HEK293T (cell line): ENCODE results near the gene SLC19A1.

Experiments used
- CTCF ChIA-PET: fragments of 350-600 bp; formaldehyde crosslinking; extraction: SDS; loops from one replicate; lab custom pipeline; 2021; ENCODE audit warnings: antibody characterized with exemption, inconsistent platforms; lab: Yijun Ruan, JAX
- POLR2A ChIA-PET: fragments of 350-600 bp; formaldehyde crosslinking; extraction: SDS; loops from one replicate; lab custom pipeline; 2020; ENCODE audit warnings: antibody characterized with exemption, inconsistent platforms; lab: Yijun Ruan, JAX
- DNase-seq: peaks from one replicate; pipeline ENCODE4 v3.0.0; 2012; ENCODE audit warnings: mixed read lengths; ENCODE audit errors: extremely low spot score
- ARNT ChIP-seq: fragments of 450-650 bp; IDR thresholded peaks from 2 replicates; pipeline ENCODE4 v1.6.1; 2017; ENCODE audit warnings: mild to moderate bottlenecking
- BHLHE40 ChIP-seq: fragments of 450-650 bp; IDR thresholded peaks from 2 replicates; pipeline ENCODE4 v1.6.1; 2016; ENCODE audit warnings: mild to moderate bottlenecking, moderate library complexity, borderline replicate concordance
- CTBP1 ChIP-seq: fragments of 450-650 bp; IDR thresholded peaks from 2 replicates; pipeline ENCODE4 v1.6.1; 2016; ENCODE audit warnings: borderline replicate concordance
- ELF4 ChIP-seq: fragments of 450-650 bp; IDR thresholded peaks from 2 replicates; pipeline ENCODE4 v1.6.1; 2017; ENCODE audit warnings: antibody characterized with exemption
- FOXA1 ChIP-seq: fragments of 450-650 bp; IDR thresholded peaks from 2 replicates; pipeline ENCODE4 v1.6.1; 2016; ENCODE audit warnings: mild to moderate bottlenecking
- FOXK2 ChIP-seq: fragments of 450-650 bp; IDR thresholded peaks from 2 replicates; pipeline ENCODE4 v1.6.1; 2016; ENCODE audit warnings: mild to moderate bottlenecking
- FOXM1 ChIP-seq: fragments of 450-650 bp; IDR thresholded peaks from 2 replicates; pipeline ENCODE4 v1.6.1; 2017; ENCODE audit warnings: mild to moderate bottlenecking, borderline replicate concordance
- HDGF ChIP-seq: fragments of 450-650 bp; IDR thresholded peaks from 2 replicates; pipeline ENCODE4 v1.6.1; 2017; ENCODE audit warnings: antibody characterized with exemption, borderline replicate concordance
- L3MBTL2 ChIP-seq: fragments of 450-650 bp; conservative IDR thresholded peaks from 2 replicates; pipeline ENCODE4 v1.6.1; 2016; ENCODE audit warnings: mild to moderate bottlenecking
- LEF1 ChIP-seq: fragments of 450-650 bp; IDR thresholded peaks from 2 replicates; pipeline ENCODE4 v1.6.1; 2017; ENCODE audit warnings: mild to moderate bottlenecking, borderline replicate concordance
- NFRKB ChIP-seq: fragments of 450-650 bp; IDR thresholded peaks from 2 replicates; pipeline ENCODE4 v1.6.1; 2016; ENCODE audit warnings: mild to moderate bottlenecking, moderate library complexity
- SP1 ChIP-seq: fragments of 450-650 bp; IDR thresholded peaks from 2 replicates; pipeline ENCODE4 v1.6.1; 2017
- SUZ12 ChIP-seq: fragments of 450-650 bp; IDR thresholded peaks from 2 replicates; pipeline ENCODE4 v1.6.1; 2016; ENCODE audit warnings: mild to moderate bottlenecking
- TARDBP ChIP-seq: fragments of 450-650 bp; IDR thresholded peaks from 2 replicates; pipeline ENCODE4 v1.6.1; 2016
- ZNF384 ChIP-seq: fragments of 450-650 bp; IDR thresholded peaks from 2 replicates; pipeline ENCODE4 v1.6.1; 2016
- TF ChIP-seq, protein P1 (sequence below): fragments of 450-650 bp; IDR thresholded peaks from 2 replicates; pipeline ENCODE4 v1.6.1; 2016

Gene SLC19A1

GRCh38 chr21:45509566-45510465 lies 32.4 kb downstream of the SLC19A1 start:
- ChIA-PET CTCF (no interaction called here), POLR2A (no interaction called here)
- DNase-seq: no peak

DNA sequence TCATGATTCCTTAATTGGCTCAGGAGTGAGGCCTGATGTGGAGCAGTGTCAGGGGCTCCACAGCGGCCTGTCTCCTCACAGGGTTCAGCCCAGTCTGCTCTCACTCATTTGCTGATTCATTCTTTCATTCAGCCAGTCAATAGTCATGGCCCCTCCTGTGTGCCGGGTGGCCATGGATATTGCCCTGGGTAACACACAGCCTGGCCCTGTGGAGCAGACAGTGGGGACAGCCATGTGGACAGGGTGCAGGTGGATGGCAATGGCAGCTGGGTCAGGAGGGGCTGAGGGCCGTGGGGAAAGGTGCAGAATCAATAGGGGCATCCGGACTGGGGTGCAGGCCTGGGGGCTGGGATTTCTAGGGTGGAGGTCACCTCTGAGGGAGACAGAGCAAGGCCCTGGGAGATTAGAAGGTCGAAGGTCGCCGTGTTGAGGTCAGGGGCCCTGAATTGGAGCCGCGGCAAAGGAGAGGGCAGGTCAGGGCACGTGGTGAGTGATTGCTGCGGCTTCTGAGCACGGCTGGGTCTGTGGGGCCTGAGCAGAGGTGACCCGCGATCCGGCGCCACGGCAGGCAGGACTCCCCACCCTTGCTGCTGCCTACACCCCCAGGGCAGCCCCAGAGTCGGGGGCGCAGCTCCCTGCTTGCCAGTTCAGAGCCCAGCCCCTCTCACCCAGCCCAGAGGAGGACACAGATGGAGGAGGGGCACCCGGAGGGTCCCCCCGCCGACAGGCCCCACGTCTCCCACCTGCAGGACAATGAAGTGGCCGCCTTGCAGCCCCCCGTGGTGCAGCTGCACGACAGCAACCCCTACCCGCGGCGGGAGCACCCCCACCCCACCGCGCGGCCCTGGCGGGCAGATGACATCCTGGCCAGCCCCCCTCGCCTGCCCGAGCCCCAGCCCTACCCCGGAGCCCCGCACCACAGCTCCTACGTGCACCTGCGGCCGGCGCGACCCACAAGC lies 33.4 kb downstream of the SLC19A1 start:
- ChIA-PET CTCF (no interaction called here), POLR2A (no interaction called here)
- TF ChIP-seq FOXA1 (no peak), FOXK2 (no peak), NFRKB (no peak), SUZ12 (no peak), SP1 (no peak), FOXM1 (no peak), TARDBP (no peak), ARNT (no peak), BHLHE40 (no peak), HDGF (no peak), L3MBTL2 (no peak)
- TF ChIP-seq, protein P1, sequence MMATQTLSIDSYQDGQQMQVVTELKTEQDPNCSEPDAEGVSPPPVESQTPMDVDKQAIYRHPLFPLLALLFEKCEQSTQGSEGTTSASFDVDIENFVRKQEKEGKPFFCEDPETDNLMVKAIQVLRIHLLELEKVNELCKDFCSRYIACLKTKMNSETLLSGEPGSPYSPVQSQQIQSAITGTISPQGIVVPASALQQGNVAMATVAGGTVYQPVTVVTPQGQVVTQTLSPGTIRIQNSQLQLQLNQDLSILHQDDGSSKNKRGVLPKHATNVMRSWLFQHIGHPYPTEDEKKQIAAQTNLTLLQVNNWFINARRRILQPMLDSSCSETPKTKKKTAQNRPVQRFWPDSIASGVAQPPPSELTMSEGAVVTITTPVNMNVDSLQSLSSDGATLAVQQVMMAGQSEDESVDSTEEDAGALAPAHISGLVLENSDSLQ: no peak
- no peak for DNase-seq

More at GRCh38 chr21:45509566-45510465, 32.4 kb downstream of the SLC19A1 start:
- no peak for TF ChIP-seq LEF1
- no peak for TF ChIP-seq TARDBP
- no peak for TF ChIP-seq ARNT
- no peak for TF ChIP-seq NFRKB

DNA sequence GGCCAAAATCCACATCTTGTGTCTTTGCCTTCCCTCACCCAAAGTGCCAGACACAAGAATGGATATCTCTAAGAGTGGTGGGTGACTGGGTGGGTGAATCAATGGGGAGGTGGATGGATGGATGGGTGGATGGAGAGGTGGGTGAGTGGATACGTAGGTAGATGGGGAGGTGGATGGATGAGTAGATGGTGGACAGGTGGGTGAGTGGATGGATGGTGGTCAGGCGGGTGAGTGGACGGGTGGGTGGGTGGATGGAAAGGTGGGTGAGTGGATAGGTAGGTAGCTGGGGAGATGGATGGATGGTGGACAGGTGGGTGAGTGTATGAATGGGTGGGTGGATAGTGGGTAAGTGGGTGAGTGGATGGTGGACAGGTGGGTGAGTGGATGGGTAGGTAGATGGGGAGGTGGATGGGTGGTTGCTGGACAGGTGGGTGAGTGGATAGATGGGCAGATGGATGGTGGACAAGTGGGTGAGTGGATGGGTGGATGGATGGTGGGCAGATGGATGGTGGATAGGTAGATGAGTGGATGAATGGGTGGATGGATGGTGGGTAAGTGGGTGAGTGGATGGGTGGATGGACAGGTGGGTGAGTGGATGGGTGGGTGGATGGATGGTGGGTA lies 34.2 kb downstream of the SLC19A1 start:
- DNase-seq: no peak
- ChIA-PET POLR2A (no interaction called here), CTCF (no interaction called here)
- TF ChIP-seq ZNF384 (no peak), NFRKB (no peak), TARDBP (peak; percentile 90)

GRCh38 chr21:45507523-45507875 lies 34.7 kb downstream of the SLC19A1 start:
- TF ChIP-seq FOXM1 (no peak), LEF1 (no peak), NFRKB (no peak), TARDBP (no peak), SUZ12 (no peak), ELF4 (no peak), CTBP1 (no peak), ZNF384 (no peak), BHLHE40 (no peak), SP1 (no peak), FOXK2 (no peak), L3MBTL2 (no peak), FOXA1 (no peak), ARNT (no peak), HDGF (no peak)
- TF ChIP-seq, protein P1: no peak
- ChIA-PET POLR2A (no interaction called here), CTCF (no interaction called here)
- no peak for DNase-seq

DNA sequence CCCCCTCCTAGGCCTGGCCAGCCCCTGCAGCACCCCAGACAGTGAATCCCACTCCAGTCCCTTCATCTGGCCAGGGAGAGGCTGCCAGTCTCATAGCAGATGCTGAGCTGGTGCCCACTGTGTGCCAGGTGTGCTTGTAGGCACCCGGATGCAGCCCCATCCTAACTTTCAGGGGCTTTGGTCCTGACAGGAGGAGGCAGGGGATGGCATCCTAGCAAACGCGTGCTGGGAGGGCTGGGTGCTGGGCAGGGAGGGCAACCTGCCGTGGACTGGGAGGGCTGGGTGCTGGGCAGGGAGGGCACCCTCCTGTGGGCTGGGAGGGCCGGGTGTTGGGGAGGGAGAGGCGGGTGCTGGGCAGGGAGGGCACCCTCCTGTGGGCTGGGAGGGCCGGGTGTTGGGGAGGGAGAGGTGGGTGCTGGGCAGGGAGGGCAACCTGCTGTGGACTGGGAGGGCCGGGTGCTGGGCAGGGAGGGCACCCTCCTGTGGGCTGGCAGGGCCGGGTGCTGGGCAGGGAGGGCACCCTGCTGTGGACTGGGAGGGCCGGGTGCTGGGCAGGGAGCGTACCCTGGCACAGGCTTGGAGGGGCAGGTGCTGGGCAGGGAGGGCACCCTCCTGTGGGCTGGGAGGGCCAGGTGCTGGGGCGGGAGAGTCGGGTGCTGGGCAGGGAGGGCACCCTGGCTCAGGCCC lies 35.3 kb downstream of the SLC19A1 start:
- no peak for TF ChIP-seq NFRKB
- no peak for TF ChIP-seq TARDBP
- no peak for TF ChIP-seq L3MBTL2
- no peak for TF ChIP-seq LEF1
- no peak for TF ChIP-seq SUZ12
- CTCF ChIA-PET: no interaction called here
- DNase-seq: no peak
- POLR2A ChIA-PET: no interaction called here

DNA sequence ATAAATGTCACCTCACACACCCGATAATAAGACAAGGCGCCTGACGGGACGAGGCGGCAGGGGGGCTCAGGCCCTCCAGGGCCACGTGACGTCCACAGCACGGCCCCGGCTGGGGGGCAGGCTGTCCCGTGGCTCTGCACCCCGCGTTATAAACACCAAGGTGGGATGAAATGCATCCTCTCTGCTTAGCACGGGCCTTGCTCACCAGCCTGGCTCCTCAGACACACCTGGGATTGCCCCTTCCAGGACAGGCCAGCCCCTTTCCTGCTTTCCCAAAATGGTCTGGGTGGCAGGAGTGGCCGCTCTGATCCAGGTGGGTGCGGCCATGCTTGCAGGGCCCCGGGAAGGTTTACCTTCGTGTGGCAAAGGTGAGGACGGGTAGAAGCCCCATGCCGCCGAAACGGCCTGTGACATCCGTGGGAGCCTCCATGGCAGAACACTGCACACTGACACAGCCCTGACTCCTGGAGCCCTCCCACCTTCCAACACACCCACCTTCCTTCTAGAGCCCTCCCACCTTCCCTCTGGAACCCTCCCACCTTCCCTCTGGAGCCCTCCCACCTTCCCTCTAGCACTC lies 35.9 kb downstream of the SLC19A1 start:
- no peak for TF ChIP-seq L3MBTL2
- no peak for TF ChIP-seq CTBP1
- no peak for TF ChIP-seq NFRKB
- no peak for TF ChIP-seq ARNT
- no peak for TF ChIP-seq FOXM1
- TF ChIP-seq FOXK2: no peak
- no peak for TF ChIP-seq SP1
- no peak for TF ChIP-seq SUZ12
- TF ChIP-seq TARDBP: no peak
- TF ChIP-seq LEF1: no peak
- TF ChIP-seq BHLHE40: no peak
- no peak for TF ChIP-seq ELF4
- TF ChIP-seq ZNF384: no peak
- no peak for DNase-seq
- CTCF ChIA-PET: no interaction called here
- POLR2A ChIA-PET: no interaction called here
